HG02840 (cell line): ENCODE data around the gene GRIK5.
"Not testable (repeated sequence)": the region's sequence is repeated elsewhere in the genome, so short reads cannot be mapped to it uniquely, and the experiment has no call there.

ENCODE experiments used
- ATAC-seq: cut with Tn5 transposase; IDR thresholded peaks from one replicate; pipeline ENCODE4 v1.9.1; 2021; ENCODE audit warnings: mild to moderate bottlenecking, moderate library complexity, moderate number of reproducible peaks; ENCODE audit not compliant: unreplicated experiment, low FRiP score

Gene GRIK5

DNA sequence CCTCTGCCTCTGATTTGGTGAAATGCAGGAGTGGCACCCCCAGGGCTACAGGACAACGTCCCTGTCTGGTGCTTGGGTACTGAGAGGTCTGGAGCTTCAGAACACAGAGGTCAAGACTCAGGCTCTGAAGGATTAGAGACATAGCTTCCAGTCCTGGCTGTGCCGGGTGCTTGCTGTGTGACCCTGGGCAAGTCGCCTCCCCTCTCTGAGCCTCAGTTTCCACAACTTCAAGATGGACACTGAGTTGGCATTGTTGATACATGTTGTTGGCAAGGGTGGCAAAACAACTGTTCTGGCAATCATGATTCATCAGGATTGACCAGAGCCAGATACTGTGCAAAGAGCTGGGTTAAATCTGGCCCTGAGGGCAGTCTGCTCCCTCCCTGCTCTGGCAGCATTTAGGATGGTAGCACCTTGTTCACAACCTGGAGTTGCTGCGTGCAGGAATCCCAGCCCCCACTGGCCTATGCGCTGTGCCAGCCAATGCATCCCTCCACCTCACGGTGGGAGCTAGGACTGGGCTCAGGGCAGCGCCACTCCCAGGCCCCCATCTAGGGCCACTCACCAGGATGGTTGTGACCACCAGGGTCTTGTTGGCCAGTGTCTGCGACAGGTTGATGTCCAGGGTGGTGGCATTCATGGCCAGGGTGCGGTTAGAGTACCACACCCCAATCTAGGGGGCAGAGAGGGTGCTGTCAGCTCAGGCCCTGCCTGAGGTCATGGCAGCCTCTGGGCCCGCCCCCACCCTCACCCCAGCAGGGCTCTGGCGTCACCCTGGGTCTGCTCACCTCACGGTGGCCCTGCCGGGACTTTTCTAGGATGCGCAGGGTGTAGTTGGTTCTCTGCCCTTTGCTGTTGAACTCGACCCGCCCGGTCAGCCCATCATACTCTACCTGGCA lies 16.7 kb downstream of the GRIK5 start:
- ATAC-seq = no peak

GRCh38 chr19:42052241-42052863 lies 17.7 kb downstream of the GRIK5 start:
- no peak for ATAC-seq

- no peak for ATAC-seq
Observed at GRCh38 chr19:42051166-42052115, 18.6 kb downstream of the GRIK5 start.

- ATAC-seq = no peak
Observed at GRCh38 chr19:42048992-42049391, 21.0 kb downstream of the GRIK5 start.

DNA sequence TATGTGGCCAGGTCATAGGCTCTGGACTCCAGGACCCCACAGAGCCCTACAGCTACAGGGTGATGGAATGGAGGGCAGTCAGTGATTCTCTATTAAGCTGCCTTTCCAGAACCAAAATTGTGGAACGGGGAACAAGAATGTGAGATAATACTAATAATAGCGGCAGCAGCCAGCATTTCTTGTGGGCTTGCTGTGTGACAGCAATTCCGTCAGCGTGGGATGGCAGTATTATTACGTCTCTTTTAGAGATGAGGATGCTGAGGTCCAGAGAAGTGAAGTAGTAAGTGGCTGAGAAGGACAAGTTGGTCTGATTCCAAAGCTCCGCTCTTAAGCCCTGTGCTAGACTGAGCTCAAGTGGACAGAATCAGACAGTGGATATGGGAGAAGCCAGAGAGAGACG lies 24.4 kb downstream of the GRIK5 start:
- ATAC-seq = no peak

DNA sequence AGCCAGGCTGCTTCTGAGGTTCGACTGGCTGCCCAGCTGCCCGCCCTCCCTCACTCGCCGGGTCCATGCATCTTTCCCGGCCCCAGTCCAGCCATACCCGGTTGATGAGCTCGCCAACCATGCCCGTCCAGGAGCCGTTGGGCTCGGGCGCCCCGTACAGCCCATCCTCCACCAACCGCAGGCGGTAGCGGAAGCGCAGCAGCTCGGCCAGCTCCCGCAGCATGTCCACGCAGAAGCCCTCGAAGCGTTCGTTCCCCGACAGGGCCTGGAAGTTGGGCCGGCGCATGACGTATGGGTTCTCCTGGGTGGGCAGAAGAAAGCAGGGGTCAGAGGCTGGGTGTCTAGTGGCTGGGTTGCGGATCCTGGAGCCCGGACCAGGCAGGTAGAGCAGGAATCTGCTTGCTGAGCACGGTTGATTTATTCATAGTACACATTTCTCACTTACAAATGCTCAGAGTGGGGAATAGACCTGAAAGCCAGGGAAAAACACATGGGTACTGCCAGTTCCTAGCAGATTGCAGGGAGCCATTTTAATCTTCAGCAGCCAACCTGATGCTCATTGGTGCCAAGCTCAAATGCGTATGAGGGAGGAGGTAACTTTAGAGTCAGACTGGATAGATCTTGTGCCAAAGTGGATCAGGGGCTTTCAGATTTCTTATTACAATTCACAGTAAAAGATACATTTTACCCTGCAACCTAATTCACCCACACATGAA lies 27.4 kb downstream of the GRIK5 start:
- ATAC-seq = no peak

GRCh38 chr19:42040491-42040890 lies 29.5 kb downstream of the GRIK5 start:
- ATAC-seq = not testable (repeated sequence)

DNA sequence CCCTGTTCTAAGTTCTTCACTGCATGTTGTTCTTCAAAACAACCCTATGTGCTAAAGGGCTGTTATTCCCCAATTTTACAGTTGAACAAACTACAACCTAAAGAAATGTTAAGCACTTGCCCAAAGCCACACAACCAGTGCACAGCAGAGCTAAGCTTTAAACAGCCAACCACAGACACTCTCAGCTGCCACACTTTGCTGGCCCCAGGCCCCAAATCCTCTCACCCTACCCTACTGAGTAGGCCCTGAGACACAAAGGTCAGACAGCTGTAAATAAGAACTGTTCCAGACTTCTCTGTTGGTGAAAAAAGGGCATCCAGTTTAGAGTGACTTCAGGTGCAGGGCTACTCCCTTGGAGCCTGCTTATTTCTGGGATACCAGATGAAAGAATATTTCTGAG lies 30.0 kb downstream of the GRIK5 start:
- no peak for ATAC-seq

DNA sequence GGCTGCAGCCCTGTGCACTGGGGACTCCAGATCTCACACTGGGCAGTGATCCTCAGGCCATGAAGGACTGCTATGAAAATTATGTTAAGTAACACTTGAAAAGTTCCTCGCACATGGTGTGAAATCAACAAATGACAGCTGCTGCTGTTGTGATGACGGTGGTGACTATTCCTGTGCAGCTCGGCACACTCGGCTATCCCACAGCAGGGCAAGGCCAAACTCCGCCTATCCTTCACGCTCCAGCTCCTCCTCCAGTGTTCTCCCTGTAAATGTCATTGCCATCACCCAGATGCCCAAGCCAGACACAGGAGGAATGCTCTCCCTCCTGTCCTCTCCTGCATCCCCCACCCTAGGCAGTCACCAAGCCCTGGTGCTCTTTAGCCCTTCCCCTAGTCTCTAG lies 31.3 kb downstream of the GRIK5 start:
- ATAC-seq = no peak

DNA sequence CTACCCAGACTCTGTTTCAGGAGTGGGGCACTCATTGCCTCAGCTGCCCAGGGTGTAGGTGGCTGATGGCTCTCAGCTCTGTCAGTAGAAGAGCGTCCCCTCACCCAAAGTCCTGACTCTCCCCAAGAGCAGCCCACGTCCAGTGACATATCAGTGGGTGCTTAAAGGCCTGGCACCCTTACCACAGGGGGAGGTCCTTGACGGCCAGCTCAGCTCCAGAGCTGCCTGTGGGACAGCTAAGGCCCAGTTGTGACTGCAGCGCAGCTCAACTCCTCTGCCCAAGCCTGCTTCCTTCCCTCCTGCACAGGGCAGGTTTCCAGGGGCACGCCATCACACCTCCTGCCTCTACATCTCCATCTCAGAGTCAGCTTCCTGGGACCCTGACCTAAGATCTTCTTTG lies 32.4 kb downstream of the GRIK5 start:
- ATAC-seq = no peak

DNA sequence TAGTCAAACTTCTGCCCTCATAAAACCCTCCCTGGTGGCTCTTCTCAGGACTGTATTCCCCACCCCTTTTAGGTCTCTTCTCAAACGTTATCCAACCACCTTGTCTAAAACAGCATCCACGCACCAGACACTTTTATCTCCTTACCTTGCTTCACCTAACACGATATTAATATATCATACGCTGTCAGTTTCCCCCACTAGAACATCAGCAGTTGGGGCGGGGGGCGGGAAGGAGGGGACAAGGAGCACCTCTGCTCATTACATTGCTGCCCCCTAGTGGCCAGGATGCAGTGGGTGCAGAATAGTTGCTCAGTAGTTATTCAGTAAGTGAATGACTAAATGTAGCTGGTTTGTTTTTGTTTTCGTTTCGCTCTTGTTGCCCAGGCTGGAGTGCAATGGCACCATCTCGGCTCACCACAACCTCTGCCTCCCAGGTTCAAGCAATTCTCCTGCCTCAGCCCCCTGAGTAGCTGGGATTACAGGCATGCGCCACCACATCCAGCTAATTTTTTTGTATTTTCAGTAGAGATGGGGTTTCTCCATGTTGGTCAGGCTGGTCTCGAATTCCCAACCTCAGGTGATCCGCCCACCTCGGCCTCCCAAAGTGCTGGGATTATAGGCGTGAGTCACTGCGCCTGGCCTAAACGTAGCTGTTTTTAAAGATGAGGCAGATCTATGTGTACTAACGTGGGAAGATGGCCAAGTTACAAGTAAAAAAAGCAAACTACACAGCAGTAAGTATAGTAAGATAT lies 35.2 kb downstream of the GRIK5 start:
- not testable (repeated sequence) for ATAC-seq

- ATAC-seq = no peak
Observed at GRCh38 chr19:42033413-42033812, 36.6 kb downstream of the GRIK5 start.

- ATAC-seq = no peak
Observed at GRCh38 chr19:42032431-42032830, 37.6 kb downstream of the GRIK5 start.

GRCh38 chr19:42030645-42031440 lies 39.2 kb downstream of the GRIK5 start:
- no peak for ATAC-seq

- ATAC-seq = no peak
Observed at GRCh38 chr19:42028304-42029216, 41.4 kb downstream of the GRIK5 start.

- no peak for ATAC-seq
Observed at GRCh38 chr19:42024622-42025111, 45.3 kb downstream of the GRIK5 start.

GRCh38 chr19:42023943-42024260 lies 46.1 kb downstream of the GRIK5 start:
- no peak for ATAC-seq
